Keratinocyte (primary cell): ENCODE data around the gene COX6B2.

Source experiments
- CTCF ChIP-seq, 3 experiments: IDR thresholded peaks in 1 of 3; conservative IDR thresholded peaks in 1 of 3; optimal IDR thresholded peaks in 1 of 3; 2 replicates in 2 of 3; 3 replicates in 1 of 3; pipeline versions ENCODE3 to v1.5.1; 2011; ENCODE audit warnings: low read length in 3 of 3, mild to moderate bottlenecking in 3 of 3, moderate library complexity in 2 of 3, control low read depth in 1 of 3, inconsistent platforms in 1 of 3; ENCODE audit not compliant: insufficient read depth in 2 of 3; ENCODE audit errors: extremely low read depth in 1 of 3
- EZH2 ChIP-seq: IDR thresholded peaks from one replicate; pipeline ENCODE4 v1.6.1; 2012; ENCODE audit warnings: inconsistent platforms, mild to moderate bottlenecking, low read length, moderate library complexity

- TF ChIP-seq CTCF (optimal IDR thresholded peaks at IDR 0.05 in 1 of 3, IDR thresholded peaks at IDR 0.05 in 1 of 3, conservative IDR thresholded peaks at IDR 0.05 in 1 of 3; ENCODE audit: extremely low read depth in 1 of 3, insufficient read depth in 2 of 3, low read length in 3 of 3) (no peak), EZH2 (no peak)
Observed at GRCh38 chr19:55321466-55322137, 32.9 kb downstream of the COX6B2 start.
